Trophoblast cell (in vitro differentiated cells and primary cell): ENCODE results near the gene PCBD2.
A peak's percentile ranks its signal among the peaks of the same experiment; 100 is the strongest.

Source experiments
- DNase-seq, 2 donors: peaks; one replicate each; pipeline ENCODE4 v3.0.0-alpha.2; 2016
- H2AFZ ChIP-seq: 2 replicates; pipeline ENCODE4 v1.6.1; 2013; ENCODE audit warnings: low read length, moderate library complexity, mild to moderate bottlenecking; ENCODE audit not compliant: insufficient read depth, poor library complexity
- H2AK5ac ChIP-seq: 2 replicates; pipeline ENCODE4 v1.6.1; 2013; ENCODE audit warnings: mild to moderate bottlenecking, low read length
- H2BK120ac ChIP-seq: 2 replicates; pipeline ENCODE4 v1.6.1; 2013; ENCODE audit warnings: low read length, mild to moderate bottlenecking, moderate library complexity; ENCODE audit not compliant: insufficient read depth, poor library complexity
- H2BK12ac ChIP-seq: 2 replicates; pipeline ENCODE4 v1.6.1; 2013; ENCODE audit warnings: mild to moderate bottlenecking, low read length, moderate library complexity
- H2BK5ac ChIP-seq: 2 replicates; pipeline ENCODE4 v1.6.1; 2013; ENCODE audit warnings: low read length, low read depth, moderate library complexity, mild to moderate bottlenecking; ENCODE audit not compliant: poor library complexity
- H3K14ac ChIP-seq: 2 replicates; pipeline ENCODE4 v1.6.1; 2013; ENCODE audit warnings: mild to moderate bottlenecking, low read length
- H3K18ac ChIP-seq: 2 replicates; pipeline ENCODE4 v1.6.1; 2013; ENCODE audit warnings: mild to moderate bottlenecking, low read length
- H3K23ac ChIP-seq: 2 replicates; pipeline ENCODE4 v1.6.1; 2013; ENCODE audit warnings: low read length
- H3K27ac ChIP-seq: 2 replicates; pipeline ENCODE4 v1.5.1; 2013; ENCODE audit warnings: low read depth, mild to moderate bottlenecking, inconsistent platforms, low read length, moderate library complexity
- H3K27me3 ChIP-seq: 2 replicates; pipeline ENCODE4 v1.6.1; 2013; ENCODE audit warnings: inconsistent platforms, mild to moderate bottlenecking, low read length, moderate library complexity; ENCODE audit not compliant: insufficient read depth
- H3K36me3 ChIP-seq, 2 experiments: 1 replicate in 1 of 2; 2 replicates in 1 of 2; pipeline ENCODE4 v1.6.1; 2013; ENCODE audit warnings: low read length in 2 of 2, mild to moderate bottlenecking in 2 of 2, moderate library complexity in 1 of 2; ENCODE audit not compliant: insufficient read depth in 2 of 2, control insufficient read depth in 1 of 2
- H3K4ac ChIP-seq: 2 replicates; pipeline ENCODE4 v1.6.1; 2013; ENCODE audit warnings: low read depth, mild to moderate bottlenecking, low read length, moderate library complexity
- H3K4me1 ChIP-seq, 2 experiments: 1 replicate in 1 of 2; 2 replicates in 1 of 2; pipeline ENCODE4 v1.6.1; 2013; ENCODE audit warnings: low read length in 2 of 2, mild to moderate bottlenecking in 2 of 2, moderate library complexity in 1 of 2; ENCODE audit not compliant: insufficient read depth in 2 of 2, control insufficient read depth in 1 of 2
- H3K4me2 ChIP-seq: 2 replicates; pipeline ENCODE4 v1.6.1; 2013; ENCODE audit warnings: inconsistent platforms, mild to moderate bottlenecking, low read length, moderate library complexity
- H3K4me3 ChIP-seq: 2 replicates; pipeline ENCODE4 v1.5.1; 2013; ENCODE audit warnings: mild to moderate bottlenecking, low read depth, low read length, inconsistent platforms
- H3K79me1 ChIP-seq: one replicate; pipeline ENCODE4 v1.6.1; 2013; ENCODE audit warnings: low read length
- H3K79me2 ChIP-seq: 2 replicates; pipeline ENCODE4 v1.6.1; 2013; ENCODE audit warnings: low read length, mild to moderate bottlenecking; ENCODE audit not compliant: control insufficient read depth, insufficient read depth, poor library complexity
- H3K9ac ChIP-seq: 2 replicates; pipeline ENCODE4 v1.6.1; 2013; ENCODE audit warnings: mild to moderate bottlenecking, low read length
- H3K9me3 ChIP-seq: 2 replicates; pipeline ENCODE4 v1.6.1; 2013; ENCODE audit warnings: low read depth, mild to moderate bottlenecking, control low read depth, inconsistent platforms, low read length; ENCODE audit not compliant: insufficient read depth
- H4K12ac ChIP-seq: 2 replicates; pipeline ENCODE4 v1.6.1; 2013; ENCODE audit warnings: low read depth, mild to moderate bottlenecking, low read length, moderate library complexity
- H4K8ac ChIP-seq: 2 replicates; pipeline ENCODE4 v1.6.1; 2013; ENCODE audit warnings: low read depth, mild to moderate bottlenecking, low read length, moderate library complexity
- H4K91ac ChIP-seq: one replicate; pipeline ENCODE4 v1.6.1; 2013; ENCODE audit warnings: low read depth, mild to moderate bottlenecking, low read length, moderate library complexity
- WGBS: extraction: QIAGEN DNeasy Blood & Tissue Kit; methylation state at CpG from one replicate; pipeline ENCODE4 v1.1.7; 2013; ENCODE audit warnings: missing lambda C conversion rate; ENCODE audit not compliant: insufficient read length, insufficient coverage; ENCODE audit errors: extremely low coverage; 5-methylcytosine and 5-hydroxymethylcytosine counted together

The PCBD2 gene

GRCh38 chr5:134892926-134893325 is 12.0 kb upstream of the PCBD2 start:
- no peaks in the 10 kb centered on the region for H3K27me3 ChIP-seq
- no peak overlapping the region for H2BK120ac ChIP-seq
- H4K8ac ChIP-seq: no peak overlapping the region
- H3K14ac ChIP-seq: no peak overlapping the region
- H2BK12ac ChIP-seq: no peak overlapping the region
- H3K4me1 ChIP-seq: no peaks in the 10 kb centered on the region
- WGBS: no CpG with 5 or more reads among the region's 2 CpGs
- H3K4ac ChIP-seq: no peak overlapping the region
- H3K36me3 ChIP-seq: peaks cover 2 to 5% of the 10 kb centered on the region in 2 experiments
- H3K4me2 ChIP-seq: no peak overlapping the region
- H4K12ac ChIP-seq: no peak overlapping the region
- H2AK5ac ChIP-seq: no peak overlapping the region
- no peak for DNase-seq
- H3K27ac ChIP-seq: no peak overlapping the region
- H3K4me3 ChIP-seq: no peak overlapping the region
- H3K9ac ChIP-seq: no peak overlapping the region
- no peaks in the 10 kb centered on the region for H3K79me1 ChIP-seq
- no peaks in the 10 kb centered on the region for H3K79me2 ChIP-seq
- no peak overlapping the region for H3K23ac ChIP-seq
- H3K18ac ChIP-seq: no peak overlapping the region
- H2BK5ac ChIP-seq: no peak overlapping the region
- no peaks in the 10 kb centered on the region for H3K9me3 ChIP-seq
- H4K91ac ChIP-seq: no peak overlapping the region
- H2AFZ ChIP-seq: no peak overlapping the region

- H3K23ac ChIP-seq: no peak overlapping the region
- H2BK12ac ChIP-seq: no peak overlapping the region
- H4K12ac ChIP-seq: no peak overlapping the region
- peaks cover 2 to 5% of the 10 kb centered on the region in 2 experiments for H3K36me3 ChIP-seq
- H3K79me2 ChIP-seq: no peaks in the 10 kb centered on the region
- DNase-seq: no peak
- H2AK5ac ChIP-seq: no peak overlapping the region
- H2AFZ ChIP-seq: no peak overlapping the region
- no peak overlapping the region for H3K4me3 ChIP-seq
- H3K79me1 ChIP-seq: no peaks in the 10 kb centered on the region
- no peak overlapping the region for H4K91ac ChIP-seq
- no peaks in the 10 kb centered on the region for H3K4me1 ChIP-seq
- H3K27me3 ChIP-seq: no peaks in the 10 kb centered on the region
- no peak overlapping the region for H4K8ac ChIP-seq
- no peak overlapping the region for H3K18ac ChIP-seq
- no peak overlapping the region for H3K4ac ChIP-seq
- H2BK120ac ChIP-seq: no peak overlapping the region
- no peak overlapping the region for H3K14ac ChIP-seq
- H3K4me2 ChIP-seq: no peak overlapping the region
- H3K9ac ChIP-seq: no peak overlapping the region
- H3K27ac ChIP-seq: no peak overlapping the region
- no peaks in the 10 kb centered on the region for H3K9me3 ChIP-seq
- no CpG with 5 or more reads among the region's 7 CpGs for WGBS
- no peak overlapping the region for H2BK5ac ChIP-seq
These were observed 11.0 kb upstream of the PCBD2 start for GRCh38 chr5:134893748-134894505.

GRCh38 chr5:134902071-134902801 is 2.7 kb upstream of the PCBD2 start:
- Histone ChIP-seq H3K4ac (no peak overlapping the region), H2AFZ (no peak overlapping the region), H3K23ac (no peak overlapping the region), H4K8ac (no peak overlapping the region), H3K4me2 (no peak overlapping the region), H4K12ac (no peak overlapping the region), H2BK5ac (no peak overlapping the region), H3K9me3 (no peaks in the 10 kb centered on the region), H3K27ac (no peak overlapping the region), H3K4me1 (peaks cover 0 to 2% of the 10 kb centered on the region in 2 experiments), H3K18ac (no peak overlapping the region), H2BK120ac (no peak overlapping the region), H3K36me3 (peaks cover 0 to 2% of the 10 kb centered on the region in 2 experiments), H3K79me1 (peaks cover 14% of the 10 kb centered on the region), H3K9ac (no peak overlapping the region), H4K91ac (no peak overlapping the region), H3K4me3 (no peak overlapping the region), H2BK12ac (no peak overlapping the region), H3K79me2 (peaks cover 7% of the 10 kb centered on the region), H3K14ac (no peak overlapping the region), H3K27me3 (no peaks in the 10 kb centered on the region), H2AK5ac (no peak overlapping the region)
- no CpG with 5 or more reads among the region's 10 CpGs for WGBS
- no peak for DNase-seq

GRCh38 chr5:134905246-134905996 is 490 bp downstream of the PCBD2 start:
- no peak overlapping the region for H2BK120ac ChIP-seq
- peak overlapping the region; percentile 99 for H3K14ac ChIP-seq
- H3K4ac ChIP-seq: peak overlapping the region; percentile 21
- no peak overlapping the region for H3K23ac ChIP-seq
- H3K4me2 ChIP-seq: peak overlapping the region; percentile 100
- peak overlapping the region; percentile 95 for H3K27ac ChIP-seq
- no peaks in the 10 kb centered on the region for H3K27me3 ChIP-seq
- no peaks in the 10 kb centered on the region for H3K9me3 ChIP-seq
- peak; percentile 31 to 81 for DNase-seq
- H2AFZ ChIP-seq: peak overlapping the region; percentile 97
- H3K18ac ChIP-seq: peak overlapping the region; percentile 81
- H3K36me3 ChIP-seq: no peaks in the 10 kb centered on the region
- H4K8ac ChIP-seq: peak overlapping the region; percentile 99
- H3K4me3 ChIP-seq: peak overlapping the region; percentile 79
- peaks cover 0 to 2% of the 10 kb centered on the region in 2 experiments for H3K4me1 ChIP-seq
- H3K79me1 ChIP-seq: peaks cover 14% of the 10 kb centered on the region
- peak overlapping the region; percentile 93 for H4K12ac ChIP-seq
- H3K79me2 ChIP-seq: peaks cover 7% of the 10 kb centered on the region
- H3K9ac ChIP-seq: peak overlapping the region; percentile 96
- no CpG with 5 or more reads among the region's 54 CpGs for WGBS
- H4K91ac ChIP-seq: peak overlapping the region; percentile 95
- H2AK5ac ChIP-seq: no peak overlapping the region
- H2BK12ac ChIP-seq: peak overlapping the region; percentile 84
- peak overlapping the region; percentile 56 for H2BK5ac ChIP-seq
